ENCODE measurements around the gene PIK3R4. TPM values are rescaled to one million over a fixed set of nuclear protein-coding genes. Genes with fewer than 3 reads are reported as not detected.

PIK3R4 gene
- polyA plus RNA-seq, 1 of the 3 experiments (the other 2 are of a cell fraction): 27.2 TPM

DNA sequence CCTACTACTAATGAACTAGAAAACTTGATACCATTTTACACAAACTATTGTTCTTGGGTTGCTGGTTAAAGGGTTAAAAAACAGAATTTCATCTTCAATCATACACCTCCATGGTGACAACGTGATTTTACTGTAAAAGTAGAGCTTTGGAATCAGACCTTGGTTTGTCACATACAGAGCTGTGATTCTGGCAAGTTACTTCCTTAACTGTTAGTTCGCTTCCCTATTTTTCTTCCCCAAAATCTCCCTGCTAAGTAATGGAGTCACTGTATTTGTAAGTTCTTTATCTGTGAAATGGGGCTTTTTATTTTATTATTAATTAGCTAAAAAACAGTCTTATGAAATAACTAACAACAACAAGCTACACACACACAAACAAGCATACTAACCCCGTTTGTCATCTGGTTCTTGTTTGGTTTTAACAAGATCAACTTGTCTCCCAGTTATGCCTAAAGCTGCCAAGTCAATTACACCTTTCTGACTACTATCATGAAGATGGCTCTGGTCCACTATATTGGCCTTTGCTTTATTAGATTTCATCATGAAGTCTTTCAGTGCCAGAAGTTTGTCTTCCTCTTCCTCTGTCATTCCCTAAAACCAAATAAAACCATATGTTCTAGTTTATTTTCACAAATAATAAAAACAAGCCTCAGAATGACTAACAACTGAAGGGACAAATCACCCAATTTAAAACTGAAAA is 38.6 kb downstream of the PIK3R4 start (continued):
- TF ChIP-seq GABPA (IDR thresholded peaks at IDR 0.05; ENCODE audit: low read depth) (no peak), RCOR1 (IDR thresholded peaks at IDR 0.05; ENCODE audit: low read length) (no peak), POLR2AphosphoS5 (IDR thresholded peaks at IDR 0.05; ENCODE audit: low read depth, low read length) (no peak), USF1 (IDR thresholded peaks at IDR 0.05; ENCODE audit: borderline replicate concordance, low read depth) (no peak), PBX3 (IDR thresholded peaks at IDR 0.05) (no peak), USF2 (IDR thresholded peaks at IDR 0.05; ENCODE audit: borderline replicate concordance, low read depth, low read length) (no peak), EZH2phosphoT487 (IDR thresholded peaks at IDR 0.05; ENCODE audit: borderline replicate concordance, low read depth) (no peak), CHD2 (IDR thresholded peaks at IDR 0.05; ENCODE audit: low read length, partially characterized antibody) (no peak)

GRCh38 chr3:130705501-130705900 is 41.1 kb downstream of the PIK3R4 start:
- no peak overlapping the region for H3K27ac ChIP-seq (ENCODE audit: low read depth in 2 of 2, low read length in 1 of 2)
- WGBS (ENCODE audit: low lambda C conversion rate): 79% methylated on average over 6 of the region's 6 CpGs
- no peaks in the 10 kb centered on the region; a peak in 1 of 4 replicates for H3K4me1 ChIP-seq (ENCODE audit: control insufficient read depth in 1 of 2, insufficient read depth in 2 of 2, low read depth in 1 of 2, low read length in 1 of 2)
- H3K9ac ChIP-seq: no peak overlapping the region
- H3K4me2 ChIP-seq: no peak overlapping the region
- no peaks in the 10 kb centered on the region for H3K79me2 ChIP-seq (ENCODE audit: insufficient read depth)
- no peaks in the 10 kb centered on the region for H3K9me3 ChIP-seq
- DNase-seq: no peak
- no peaks in the 10 kb centered on the region for H3K9me2 ChIP-seq
- peaks cover 52 to 57% of the 10 kb centered on the region in 2 experiments for H3K36me3 ChIP-seq (replicated peaks in 1 of 2; ENCODE audit: control insufficient read depth in 1 of 2, insufficient read depth in 2 of 2, low read length in 1 of 2)
- CTCF ChIA-PET: interaction anchor here (0.9 kb wide), 1 partner anchor 53 kb away, joined by 3 read pairs; no protein-coding TSS in a partner anchor
- POLR2A ChIA-PET: no interaction called here
- H4K20me1 ChIP-seq (ENCODE audit: insufficient read depth): no peaks in the 10 kb centered on the region
- H3F3A ChIP-seq (replicated peaks; ENCODE audit: insufficient read depth): no peaks in the 10 kb centered on the region
- H2AFZ ChIP-seq (ENCODE audit: low read depth): no peak overlapping the region
- no peak overlapping the region for H3K4me3 ChIP-seq (ENCODE audit: low read depth in 2 of 2, low read length in 1 of 2)
- no peaks in the 10 kb centered on the region for H3K27me3 ChIP-seq (ENCODE audit: insufficient read depth)
- TF ChIP-seq RXRA (IDR thresholded peaks at IDR 0.05; ENCODE audit: borderline replicate concordance, low read depth): no peak
- no peak for TF ChIP-seq CHD2 (IDR thresholded peaks at IDR 0.05; ENCODE audit: low read length, partially characterized antibody)
- no peak for TF ChIP-seq RCOR1 (IDR thresholded peaks at IDR 0.05; ENCODE audit: low read length)
- TF ChIP-seq SMC3 (IDR thresholded peaks at IDR 0.05; ENCODE audit: low read depth, low read length): no peak
- TF ChIP-seq RFX5 (IDR thresholded peaks at IDR 0.05; ENCODE audit: low read length): no peak
- no peak for TF ChIP-seq GATA2 (CRISPR knock-in tag; IDR thresholded peaks at IDR 0.05)
- no peak for TF ChIP-seq TEAD4 (IDR thresholded peaks at IDR 0.05; ENCODE audit: borderline replicate concordance, insufficient read depth)
- no peak for TF ChIP-seq REST (IDR thresholded peaks at IDR 0.05; ENCODE audit: low read depth, low read length)
- no peak for TF ChIP-seq POLR2AphosphoS5 (IDR thresholded peaks at IDR 0.05; ENCODE audit: low read depth, low read length)
- no peak for TF ChIP-seq NFIC (IDR thresholded peaks at IDR 0.05; ENCODE audit: borderline replicate concordance)
- TF ChIP-seq ELF1 (IDR thresholded peaks at IDR 0.05): no peak
- TF ChIP-seq USF2 (IDR thresholded peaks at IDR 0.05; ENCODE audit: borderline replicate concordance, low read depth, low read length): no peak
- no peak for TF ChIP-seq GABPA (IDR thresholded peaks at IDR 0.05; ENCODE audit: low read depth)
- TF ChIP-seq, protein P1, sequence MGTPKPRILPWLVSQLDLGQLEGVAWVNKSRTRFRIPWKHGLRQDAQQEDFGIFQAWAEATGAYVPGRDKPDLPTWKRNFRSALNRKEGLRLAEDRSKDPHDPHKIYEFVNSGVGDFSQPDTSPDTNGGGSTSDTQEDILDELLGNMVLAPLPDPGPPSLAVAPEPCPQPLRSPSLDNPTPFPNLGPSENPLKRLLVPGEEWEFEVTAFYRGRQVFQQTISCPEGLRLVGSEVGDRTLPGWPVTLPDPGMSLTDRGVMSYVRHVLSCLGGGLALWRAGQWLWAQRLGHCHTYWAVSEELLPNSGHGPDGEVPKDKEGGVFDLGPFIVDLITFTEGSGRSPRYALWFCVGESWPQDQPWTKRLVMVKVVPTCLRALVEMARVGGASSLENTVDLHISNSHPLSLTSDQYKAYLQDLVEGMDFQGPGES (IDR thresholded peaks at IDR 0.05; ENCODE audit: low read depth, low read length): no peak
- TF ChIP-seq USF1 (IDR thresholded peaks at IDR 0.05; ENCODE audit: borderline replicate concordance, low read depth): no peak
- TF ChIP-seq FOXJ3 (CRISPR knock-in tag; IDR thresholded peaks at IDR 0.05): no peak
